HUDEP-2 (cell line): Measurements from ENCODE around the gene FAM107B.
"Not testable (repeated sequence)": the region's sequence is repeated elsewhere in the genome, so short reads cannot be mapped to it uniquely, and the experiment has no call there.

Experiments used
- DNase-seq, 76 experiments: peaks; one replicate each; lab custom pipeline; 2025; ENCODE audit not compliant: unreplicated experiment in 76 of 76; lab: John Stamatoyannopoulos, UW

The FAM107B gene

DNA sequence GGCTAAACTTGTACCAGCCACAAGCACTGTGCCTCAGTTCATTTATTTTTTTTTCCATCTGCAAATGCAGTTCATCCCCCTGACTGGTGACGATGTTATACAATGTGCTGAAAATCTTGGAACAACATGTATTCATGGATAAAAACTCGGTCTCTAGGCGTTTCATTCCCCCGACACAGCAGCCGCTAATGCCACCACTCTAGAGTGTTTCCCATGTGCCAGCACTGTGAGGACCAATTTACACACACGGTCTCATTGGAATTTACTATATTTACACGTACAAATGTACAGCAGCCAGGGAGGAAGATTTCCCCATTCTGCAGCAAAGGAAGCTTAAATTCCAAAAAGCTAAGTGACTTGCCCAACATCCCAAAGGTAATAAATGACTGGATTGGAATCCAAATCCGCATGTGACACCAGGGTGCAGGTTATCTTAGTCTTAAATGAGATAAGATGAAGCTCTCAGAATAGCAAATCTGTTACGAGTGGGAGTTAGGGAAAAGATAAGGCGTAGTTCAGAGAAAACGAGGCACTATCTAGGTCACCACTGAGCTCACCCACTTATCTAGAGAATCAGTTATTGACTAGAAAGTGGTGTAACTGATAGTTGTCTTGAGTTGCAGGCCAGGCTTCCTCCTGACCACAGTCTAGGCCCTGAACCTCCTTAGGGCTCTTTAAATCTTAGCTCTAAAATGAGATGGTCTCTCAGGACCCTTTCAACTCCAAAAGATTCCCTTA lies 36.7 kb downstream of the FAM107B start:
- DNase-seq, result no peak

- no peak for DNase-seq
These were observed 38.1 kb downstream of the FAM107B start for GRCh38 chr10:14736600-14737081.

- no peak for DNase-seq
These were observed 38.7 kb downstream of the FAM107B start for GRCh38 chr10:14736043-14736442.

- no peak for DNase-seq
These were observed 42.7 kb downstream of the FAM107B start for GRCh38 chr10:14731875-14732512.

- DNase-seq, result no peak
These were observed 46.4 kb downstream of the FAM107B start for GRCh38 chr10:14728346-14728745.

DNA sequence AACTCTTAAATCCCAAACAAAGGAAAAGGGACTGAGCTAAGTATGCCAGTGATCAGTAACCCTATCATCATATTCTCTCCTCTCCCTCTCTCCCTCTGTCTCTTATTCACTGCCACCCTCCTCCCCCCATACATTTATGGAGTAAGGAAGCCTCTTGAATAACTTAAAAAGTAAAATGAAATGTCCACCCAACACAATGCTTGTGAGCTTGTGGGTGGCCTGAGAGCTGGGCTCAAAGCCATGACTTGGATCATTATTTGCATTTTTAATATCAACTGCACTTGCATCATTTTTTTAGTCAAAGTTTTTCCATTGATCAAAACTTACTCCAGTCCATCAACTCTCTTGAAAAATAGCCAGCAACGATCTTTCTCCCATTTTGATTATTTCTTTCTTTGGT lies 46.8 kb downstream of the FAM107B start:
- no peak for DNase-seq

DNA sequence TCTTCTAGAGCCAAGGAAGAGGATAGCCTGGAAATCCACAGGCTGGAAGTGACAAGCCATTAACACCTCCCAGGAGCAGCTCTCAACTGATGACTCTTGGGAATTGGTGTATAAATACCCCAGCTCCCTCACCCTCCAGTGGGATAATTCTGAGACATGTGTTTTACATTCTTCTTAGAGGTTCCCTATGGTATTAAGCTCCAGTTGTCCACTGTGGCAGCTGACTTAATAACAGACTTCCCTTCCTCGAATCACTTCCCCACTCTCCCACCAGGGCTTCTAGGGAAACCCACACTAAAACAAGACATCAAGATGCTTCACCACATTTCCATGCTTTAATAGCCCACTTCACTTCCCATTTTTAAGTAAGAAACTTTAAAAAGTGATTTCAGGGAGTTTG lies 47.2 kb downstream of the FAM107B start:
- DNase-seq, result no peak

GRCh38 chr10:14724931-14725330 lies 49.8 kb downstream of the FAM107B start:
- no peak for DNase-seq

- no peak for DNase-seq
These were observed 51.5 kb downstream of the FAM107B start for GRCh38 chr10:14723052-14723689.

GRCh38 chr10:14717552-14717951 lies 57.1 kb downstream of the FAM107B start:
- peak in 1 of 76 experiments; percentile 2 for DNase-seq

- no peak for DNase-seq
These were observed 61.7 kb downstream of the FAM107B start for GRCh38 chr10:14712991-14713424.

DNA sequence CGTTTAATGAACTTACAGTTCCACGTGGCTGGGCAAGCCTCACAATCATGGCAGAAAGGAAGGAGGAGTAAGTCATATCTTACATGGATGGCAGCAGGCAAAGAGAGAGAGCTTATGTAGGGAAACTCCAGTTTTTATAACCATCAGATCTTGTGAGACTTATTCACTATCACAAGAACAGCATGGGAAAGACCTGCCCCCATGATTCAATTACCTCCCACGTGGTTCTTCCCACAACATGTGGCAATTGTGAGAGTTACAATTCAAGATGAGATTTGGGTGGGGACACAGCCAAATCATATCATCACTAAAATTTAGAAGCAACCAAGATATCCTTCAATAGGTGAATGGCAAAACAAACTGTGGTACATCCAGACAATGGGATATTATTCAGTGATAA lies 65.4 kb downstream of the FAM107B start:
- DNase-seq, result not testable (repeated sequence)

DNA sequence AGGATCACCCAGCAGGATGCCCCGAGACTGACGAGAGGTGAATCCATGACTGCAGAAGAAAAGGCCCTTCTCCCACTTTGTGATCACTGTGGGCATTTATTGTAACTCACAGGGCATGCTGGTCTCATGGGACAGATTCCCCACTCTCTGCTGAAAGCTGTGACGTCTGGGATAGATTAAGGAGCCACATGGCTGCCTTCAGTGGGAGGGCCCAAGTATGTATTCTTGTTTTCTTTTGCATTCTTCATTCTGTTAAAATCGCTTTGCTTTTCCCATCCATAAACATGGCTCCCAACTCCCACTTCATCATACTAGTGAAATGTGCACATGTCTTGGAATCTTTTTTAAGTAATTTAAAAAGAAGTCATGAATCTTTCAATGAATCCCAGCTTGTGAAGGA lies 67.2 kb downstream of the FAM107B start:
- no peak for DNase-seq

GRCh38 chr10:14705548-14706230 lies 69.0 kb downstream of the FAM107B start:
- no peak for DNase-seq

DNA sequence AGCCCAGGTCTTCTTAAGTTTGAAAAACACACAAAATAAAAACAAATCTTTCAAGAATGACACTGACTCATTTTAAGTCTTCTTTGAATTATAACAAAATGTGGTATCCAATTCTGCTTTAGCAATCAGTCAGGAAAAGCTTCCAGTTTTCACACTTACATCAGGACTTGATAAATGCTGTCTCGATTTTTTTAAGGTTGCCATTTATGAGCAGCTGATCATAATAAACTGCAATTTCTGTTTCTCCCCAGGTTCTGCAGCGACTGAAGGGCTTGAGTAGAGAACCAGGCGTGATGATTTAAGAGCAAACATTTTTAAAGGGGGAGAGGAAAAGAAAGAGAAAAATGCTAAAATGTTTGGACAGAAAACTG lies 71.1 kb downstream of the FAM107B start:
- DNase-seq, result no peak

DNA sequence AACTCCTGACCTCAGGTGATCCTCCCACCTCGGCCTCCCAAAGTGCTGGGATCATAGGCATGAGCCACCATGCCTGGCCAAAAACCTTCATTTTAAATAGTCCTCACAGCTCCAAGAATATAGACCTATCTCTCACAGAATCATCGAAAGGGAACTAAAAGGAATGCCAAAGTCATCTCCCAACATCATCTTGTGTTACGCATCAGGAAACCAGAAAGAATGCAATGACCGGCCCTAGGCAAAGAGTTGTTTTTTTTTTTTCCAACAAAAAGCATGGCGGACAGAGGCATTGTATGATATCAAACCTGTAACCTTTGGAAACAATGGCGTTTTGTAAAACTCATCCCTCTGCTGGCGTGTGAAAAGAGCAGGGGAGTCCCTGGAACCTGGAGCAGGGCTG lies 73.2 kb downstream of the FAM107B start:
- DNase-seq, result no peak

DNA sequence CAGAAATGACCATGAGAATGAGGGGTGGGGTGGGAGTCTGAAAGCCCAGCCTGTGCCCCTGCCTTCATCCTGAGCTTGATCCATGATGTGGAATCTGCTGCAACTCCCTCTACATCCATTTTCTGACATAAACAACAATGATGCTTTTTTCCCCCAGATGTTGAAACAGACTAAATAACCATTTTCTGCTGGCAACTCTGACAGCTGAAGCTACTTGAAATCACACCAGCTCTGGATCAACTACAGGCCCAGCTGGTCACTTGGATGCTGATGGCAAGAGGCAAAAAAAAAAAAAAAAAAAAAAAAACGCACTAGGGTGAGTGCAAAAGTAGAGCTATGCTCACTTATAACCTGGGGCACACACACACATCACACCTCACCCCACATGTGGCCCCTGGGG lies 74.2 kb downstream of the FAM107B start:
- DNase-seq, result no peak

GRCh38 chr10:14699482-14699881 lies 75.2 kb downstream of the FAM107B start:
- no peak for DNase-seq

DNA sequence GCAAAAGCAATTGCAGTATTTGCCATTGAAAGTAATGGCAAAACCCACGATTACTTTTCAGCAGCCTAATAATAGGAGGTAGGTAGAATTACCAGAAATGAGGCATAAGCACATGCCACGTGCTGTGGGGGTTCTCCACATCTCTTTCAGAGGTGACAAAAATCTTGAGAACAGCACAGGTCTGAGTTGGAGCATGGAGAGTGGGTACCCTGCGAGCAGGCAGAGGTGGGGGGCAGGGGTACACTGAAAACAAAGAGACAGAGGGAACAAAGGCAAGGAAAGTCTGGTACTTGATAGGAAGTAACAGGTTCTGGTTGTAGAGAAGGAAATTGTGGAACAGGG lies 75.9 kb downstream of the FAM107B start:
- DNase-seq, result no peak

- peak in 1 of 76 experiments; percentile 1 for DNase-seq
These were observed 76.4 kb downstream of the FAM107B start for GRCh38 chr10:14698111-14698828.

GRCh38 chr10:14697281-14697680 lies 77.4 kb downstream of the FAM107B start:
- no peak for DNase-seq
